Progenitor cell of endocrine pancreas (in vitro differentiated cells): ENCODE measurements around the gene PARVB. TPM values are rescaled to one million over a fixed set of nuclear protein-coding genes. Genes with fewer than 3 reads are reported as not detected.

Source experiments
- DNase-seq: peaks from one replicate; pipeline ENCODE4 v3.0.0; 2021; ENCODE audit warnings: low spot score; ENCODE audit not compliant: unreplicated experiment
- H3K27ac Mint-ChIP-seq: 2 replicates; pipeline ENCODE4 v1.8.0; 2021; ENCODE audit warnings: mild to moderate bottlenecking, moderate library complexity, mixed read lengths
- H3K27me3 Mint-ChIP-seq: 2 replicates; pipeline ENCODE4 v1.8.0; 2021; ENCODE audit warnings: mixed read lengths
- H3K36me3 Mint-ChIP-seq: 2 replicates; pipeline ENCODE4 v1.8.0; 2022; ENCODE audit warnings: mixed read lengths; ENCODE audit not compliant: insufficient read depth
- H3K4me1 Mint-ChIP-seq: 2 replicates; pipeline ENCODE4 v1.8.0; 2021; ENCODE audit warnings: low read depth, mixed read lengths
- H3K4me3 Mint-ChIP-seq: 2 replicates; pipeline ENCODE4 v1.8.0; 2021; ENCODE audit warnings: low read depth, mild to moderate bottlenecking, moderate library complexity, mixed read lengths
- H3K9me3 Mint-ChIP-seq: 2 replicates; pipeline ENCODE4 v1.8.0; 2021; ENCODE audit warnings: low read depth, mixed read lengths
- total RNA-seq: library from RNA; stranded (reverse); gene quantifications from 2 replicates; pipeline ENCODE4 v1.2.1, GENCODE V29; 2021
- TF ChIP-seq, protein P1 (sequence below): fragments of 200-600 bp; sonication (generic); IDR thresholded peaks from one replicate; pipeline ENCODE4 v1.5.0; 2021; ENCODE audit warnings: antibody characterized with exemption, mild to moderate bottlenecking; ENCODE audit not compliant: unreplicated experiment

Gene PARVB
- total RNA-seq, 1 donor from 2014 or later: 11.8 TPM

DNA sequence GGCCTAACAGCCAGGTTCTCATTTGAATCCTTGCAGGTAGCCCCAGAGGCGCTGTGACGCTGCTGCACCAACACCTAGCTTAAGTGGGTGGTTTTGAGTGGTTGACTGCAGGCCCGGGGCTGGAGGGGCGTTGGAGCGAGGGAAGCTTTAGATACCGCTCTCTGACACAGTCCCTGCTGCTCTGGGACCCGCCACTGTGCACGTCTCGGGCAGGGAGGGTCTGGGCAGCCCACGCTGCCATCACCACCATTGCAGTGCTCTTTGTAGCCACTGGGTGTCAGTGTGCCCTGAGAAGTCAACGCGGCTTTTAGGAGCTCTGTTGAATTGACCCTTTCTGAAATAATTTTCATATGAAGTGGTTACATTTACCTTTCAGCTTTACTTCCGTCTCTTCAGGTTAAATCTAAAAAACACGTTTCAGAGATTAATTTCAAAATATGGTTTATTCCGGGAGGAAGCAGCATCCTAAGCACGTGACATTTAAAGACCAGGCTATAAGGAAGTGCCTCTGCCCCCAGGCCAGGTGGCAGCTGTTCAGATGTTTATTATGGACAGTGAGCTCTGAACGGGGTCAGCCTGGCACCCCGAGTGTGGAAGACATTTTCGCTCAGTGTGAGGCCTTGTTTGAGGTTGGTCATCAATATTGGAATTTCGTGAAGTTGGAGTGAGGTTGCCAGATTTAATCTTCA, 30.9 kb upstream of the PARVB start:
- TF ChIP-seq, protein P1, sequence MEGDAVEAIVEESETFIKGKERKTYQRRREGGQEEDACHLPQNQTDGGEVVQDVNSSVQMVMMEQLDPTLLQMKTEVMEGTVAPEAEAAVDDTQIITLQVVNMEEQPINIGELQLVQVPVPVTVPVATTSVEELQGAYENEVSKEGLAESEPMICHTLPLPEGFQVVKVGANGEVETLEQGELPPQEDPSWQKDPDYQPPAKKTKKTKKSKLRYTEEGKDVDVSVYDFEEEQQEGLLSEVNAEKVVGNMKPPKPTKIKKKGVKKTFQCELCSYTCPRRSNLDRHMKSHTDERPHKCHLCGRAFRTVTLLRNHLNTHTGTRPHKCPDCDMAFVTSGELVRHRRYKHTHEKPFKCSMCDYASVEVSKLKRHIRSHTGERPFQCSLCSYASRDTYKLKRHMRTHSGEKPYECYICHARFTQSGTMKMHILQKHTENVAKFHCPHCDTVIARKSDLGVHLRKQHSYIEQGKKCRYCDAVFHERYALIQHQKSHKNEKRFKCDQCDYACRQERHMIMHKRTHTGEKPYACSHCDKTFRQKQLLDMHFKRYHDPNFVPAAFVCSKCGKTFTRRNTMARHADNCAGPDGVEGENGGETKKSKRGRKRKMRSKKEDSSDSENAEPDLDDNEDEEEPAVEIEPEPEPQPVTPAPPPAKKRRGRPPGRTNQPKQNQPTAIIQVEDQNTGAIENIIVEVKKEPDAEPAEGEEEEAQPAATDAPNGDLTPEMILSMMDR: peak; percentile 97
- peaks cover 3% of the 10 kb centered on the region for H3K4me1 Mint-ChIP-seq
- peaks cover 25% of the 10 kb centered on the region for H3K36me3 Mint-ChIP-seq
- H3K27me3 Mint-ChIP-seq: no peaks in the 10 kb centered on the region
- no peak overlapping the region for H3K27ac Mint-ChIP-seq
- no peaks in the 10 kb centered on the region for H3K9me3 Mint-ChIP-seq
- peak; percentile 57 for DNase-seq
- H3K4me3 Mint-ChIP-seq: no peak overlapping the region

DNA sequence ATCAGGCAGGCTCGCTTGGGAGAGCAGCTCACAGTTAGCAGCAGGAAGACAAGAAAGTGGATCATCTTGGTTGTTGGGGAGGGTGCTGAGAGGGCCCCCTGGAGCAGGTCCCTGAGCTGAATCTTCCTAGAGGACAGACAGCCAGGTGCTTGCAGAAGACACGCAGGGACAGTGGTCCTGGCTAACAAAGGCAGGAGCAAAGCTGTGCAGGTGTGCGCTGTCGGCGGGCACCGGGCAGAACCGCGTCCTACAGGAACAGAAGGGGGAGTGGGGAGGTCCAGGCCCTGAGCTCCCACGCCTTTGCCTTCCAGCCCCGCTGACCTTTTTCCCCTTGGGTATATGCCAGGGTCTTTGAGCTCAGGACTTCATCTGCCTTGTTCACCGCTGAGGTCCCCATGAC, 30.1 kb upstream of the PARVB start:
- Mint-ChIP-seq H3K27me3 (no peaks in the 10 kb centered on the region), H3K4me1 (peaks cover 11% of the 10 kb centered on the region), H3K36me3 (peaks cover 23% of the 10 kb centered on the region), H3K9me3 (no peaks in the 10 kb centered on the region), H3K4me3 (no peak overlapping the region), H3K27ac (no peak overlapping the region)
- TF ChIP-seq, protein P1: no peak
- no peak for DNase-seq

DNA sequence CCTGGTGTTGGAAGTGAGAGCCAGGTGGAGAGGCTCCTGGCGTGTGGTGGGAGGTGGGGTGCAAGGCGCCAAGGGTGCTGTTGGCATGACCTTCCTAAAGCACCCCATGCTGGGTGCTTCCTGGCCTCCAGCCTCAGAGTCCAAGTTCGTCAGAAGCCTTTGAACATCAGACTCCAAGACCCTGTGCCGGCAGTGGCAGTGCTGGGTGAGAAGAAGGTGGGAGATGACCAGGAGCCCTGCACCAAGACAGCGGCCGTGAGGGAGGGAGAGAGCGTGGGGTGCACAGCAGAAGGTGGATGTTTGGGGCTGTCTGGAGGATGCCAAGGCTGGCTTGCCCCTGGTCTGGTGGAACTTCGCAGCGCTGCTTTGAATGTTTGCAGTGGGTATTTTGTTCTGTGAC, 29.7 kb upstream of the PARVB start:
- TF ChIP-seq, protein P1: no peak
- no peak for DNase-seq
- Mint-ChIP-seq H3K27me3 (no peaks in the 10 kb centered on the region), H3K4me3 (no peak overlapping the region), H3K9me3 (no peaks in the 10 kb centered on the region), H3K27ac (no peak overlapping the region), H3K36me3 (peaks cover 23% of the 10 kb centered on the region), H3K4me1 (peaks cover 13% of the 10 kb centered on the region)

DNA sequence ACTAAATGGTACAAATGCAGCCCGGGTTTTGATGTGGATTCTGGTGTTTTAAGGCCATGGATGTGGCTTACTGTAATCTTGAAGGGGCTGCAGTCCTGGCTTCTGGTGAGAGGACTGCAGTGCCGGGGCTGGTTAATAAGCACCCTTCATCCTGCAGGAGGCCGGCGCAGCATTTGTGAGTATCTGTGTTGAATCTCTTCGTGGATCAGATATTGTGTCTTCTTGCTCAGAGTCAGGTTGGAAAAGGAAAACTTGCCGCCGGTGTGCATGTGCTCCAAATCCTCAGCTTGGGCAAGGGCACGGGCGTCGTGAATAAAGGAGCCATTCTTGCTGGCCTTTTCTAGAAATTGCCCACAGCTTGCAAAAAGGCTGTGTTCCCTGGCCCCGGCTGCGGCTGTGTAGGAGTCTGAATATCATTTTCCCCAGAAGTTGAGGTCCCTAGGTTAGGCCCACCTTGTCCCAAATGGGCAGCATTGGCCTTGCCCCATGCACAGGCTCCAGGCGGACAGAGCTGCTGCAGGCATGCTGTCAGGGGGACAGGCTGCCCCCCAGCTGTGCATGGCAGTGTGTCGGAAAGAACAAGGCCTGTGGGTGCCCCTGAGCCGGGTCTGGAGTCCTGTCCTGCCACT, 28.9 kb upstream of the PARVB start:
- no peaks in the 10 kb centered on the region for H3K9me3 Mint-ChIP-seq
- peaks cover 25% of the 10 kb centered on the region for H3K36me3 Mint-ChIP-seq
- no peak overlapping the region for H3K27ac Mint-ChIP-seq
- peaks cover 14% of the 10 kb centered on the region for H3K4me1 Mint-ChIP-seq
- no peak for DNase-seq
- TF ChIP-seq, protein P1: no peak
- H3K27me3 Mint-ChIP-seq: no peaks in the 10 kb centered on the region
- H3K4me3 Mint-ChIP-seq: no peak overlapping the region

DNA sequence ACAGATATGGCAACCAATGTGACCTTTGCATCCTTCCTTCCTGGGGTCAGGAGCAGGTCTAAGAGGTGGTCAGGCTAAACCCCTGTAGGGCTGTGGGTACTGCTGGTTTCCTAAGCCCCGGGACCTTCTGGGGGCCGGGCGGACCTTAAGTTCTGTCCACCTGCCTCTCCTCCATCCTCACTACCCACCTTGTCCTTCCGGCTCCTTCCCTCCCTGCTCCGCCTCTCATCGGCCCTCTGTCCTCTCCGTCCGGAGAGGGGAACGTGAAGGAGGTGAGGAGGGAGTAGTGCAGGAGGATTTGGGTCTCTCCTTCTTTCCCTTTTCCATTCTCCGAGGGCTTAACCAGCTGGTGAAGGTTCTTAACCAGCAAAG, 28.3 kb upstream of the PARVB start:
- Mint-ChIP-seq H3K9me3 (no peaks in the 10 kb centered on the region), H3K4me3 (no peak overlapping the region), H3K4me1 (peaks cover 14% of the 10 kb centered on the region), H3K27ac (no peak overlapping the region), H3K27me3 (no peaks in the 10 kb centered on the region), H3K36me3 (peaks cover 28% of the 10 kb centered on the region)
- DNase-seq: no peak
- TF ChIP-seq, protein P1: no peak
